HG03378 (cell line): Measurements from ENCODE around the gene MEP1B.
"Not testable (repeated sequence)": the region's sequence is repeated elsewhere in the genome, so short reads cannot be mapped to it uniquely, and the experiment has no call there.

Experiments used
- ATAC-seq: cut with Tn5 transposase; IDR thresholded peaks from one replicate; pipeline ENCODE4 v1.9.1; 2021; ENCODE audit warnings: mild to moderate bottlenecking, moderate library complexity; ENCODE audit not compliant: unreplicated experiment

The MEP1B gene

GRCh38 chr18:32189790-32190189 is at the start of gene MEP1B:
TSS of gene MEP1B (plus strand) at chr18:32190039. CDS start at chr18:32190071, 32 bp downstream.
- no peak for ATAC-seq

DNA sequence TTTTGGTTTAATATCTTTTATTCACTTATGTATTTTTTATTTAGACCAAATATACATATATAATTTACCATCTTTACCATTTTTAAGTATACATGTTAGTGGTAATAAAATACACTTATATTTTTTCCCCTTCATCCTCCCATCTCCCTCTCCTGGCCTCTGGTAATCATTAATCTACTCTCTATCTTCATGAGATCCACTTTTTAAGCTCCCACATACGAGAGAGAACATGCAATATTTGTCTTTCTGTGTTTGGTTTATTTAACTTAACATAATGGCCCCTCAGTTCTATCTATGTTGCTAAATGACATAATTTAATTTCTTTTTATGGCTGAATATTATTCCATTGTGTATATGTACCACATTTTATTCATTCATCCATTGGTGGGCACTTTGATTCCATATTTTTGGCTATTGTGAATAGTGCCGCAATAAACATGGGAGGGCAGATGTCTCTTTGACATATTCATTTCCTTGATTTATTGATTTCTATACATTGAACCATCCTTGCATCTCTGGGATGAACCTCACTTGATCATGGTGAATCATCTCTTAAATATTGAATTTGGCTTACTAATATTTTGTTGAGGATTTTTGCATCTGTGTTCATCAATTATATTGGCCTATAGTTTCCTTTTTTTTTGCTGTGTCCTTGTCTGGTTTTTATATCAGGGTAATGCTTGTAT is 41.5 kb upstream of the MEP1B start:
- no peak for ATAC-seq

- ATAC-seq, result peak; percentile 91
Measured at GRCh38 chr18:32152705-32153448, 37.0 kb upstream of the MEP1B start.

DNA sequence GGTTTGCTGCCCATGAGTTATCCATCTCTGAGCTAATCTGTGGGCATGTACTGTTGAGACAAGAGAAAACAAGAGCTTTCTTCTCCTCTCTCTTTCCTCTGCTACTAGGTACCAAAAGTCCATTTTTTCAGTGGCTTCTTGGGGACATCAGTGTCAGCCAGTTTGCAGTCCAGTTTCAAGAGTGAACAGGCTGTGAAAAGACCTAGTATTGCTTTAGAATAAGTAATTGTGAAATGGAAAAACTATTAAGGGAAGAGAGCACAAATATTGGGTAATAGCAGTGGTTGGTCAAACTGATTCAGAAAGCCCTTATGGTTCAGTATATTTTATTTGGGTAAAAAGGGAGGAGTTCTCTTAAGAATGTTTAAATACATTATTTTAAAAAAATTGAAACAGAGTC is 33.0 kb upstream of the MEP1B start:
- ATAC-seq, result no peak

DNA sequence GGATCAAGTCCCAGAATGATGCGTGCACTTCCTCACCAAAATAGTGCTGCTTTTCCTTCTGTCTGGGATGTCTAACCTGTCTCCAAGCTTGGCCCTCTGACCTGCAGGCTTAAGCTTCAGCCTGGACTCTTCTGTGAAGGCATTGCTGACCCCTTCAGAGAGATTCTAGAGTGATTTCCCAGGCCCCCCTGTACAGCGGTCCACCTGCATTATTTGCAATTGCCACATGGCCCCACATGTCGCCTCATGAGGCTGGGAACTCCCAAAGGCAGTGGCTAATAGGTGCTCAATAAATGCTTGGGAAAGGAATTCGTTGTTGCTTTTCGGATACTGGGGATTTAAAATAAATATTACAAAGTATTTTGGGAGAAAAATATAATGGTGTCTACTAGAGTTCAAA is 32.3 kb upstream of the MEP1B start:
- no peak for ATAC-seq

DNA sequence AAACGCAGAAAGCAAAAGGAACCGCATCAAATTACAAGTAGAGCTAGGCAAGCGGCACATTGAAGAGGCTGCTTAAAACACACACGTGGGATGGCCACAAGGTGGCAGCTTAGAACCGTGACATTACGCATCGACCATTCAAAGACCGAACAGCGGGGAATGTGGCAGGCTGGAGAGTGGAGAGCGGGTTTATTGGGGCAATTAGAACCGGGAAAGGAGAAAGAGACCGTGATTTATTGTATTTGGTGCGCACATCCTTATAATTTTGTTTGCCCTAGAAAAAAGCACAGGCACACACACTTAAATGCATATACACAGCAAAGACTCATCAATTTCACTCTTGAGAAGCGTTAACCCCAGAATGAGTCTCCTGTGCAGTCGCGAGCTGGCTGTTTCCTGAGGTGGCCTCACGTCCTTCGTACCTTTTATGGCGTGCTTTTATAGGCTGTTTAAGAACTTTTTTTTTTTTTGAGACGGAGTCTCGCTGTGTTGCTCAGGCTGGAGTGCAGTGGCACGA is 31.7 kb upstream of the MEP1B start:
- peak; percentile 95 for ATAC-seq

DNA sequence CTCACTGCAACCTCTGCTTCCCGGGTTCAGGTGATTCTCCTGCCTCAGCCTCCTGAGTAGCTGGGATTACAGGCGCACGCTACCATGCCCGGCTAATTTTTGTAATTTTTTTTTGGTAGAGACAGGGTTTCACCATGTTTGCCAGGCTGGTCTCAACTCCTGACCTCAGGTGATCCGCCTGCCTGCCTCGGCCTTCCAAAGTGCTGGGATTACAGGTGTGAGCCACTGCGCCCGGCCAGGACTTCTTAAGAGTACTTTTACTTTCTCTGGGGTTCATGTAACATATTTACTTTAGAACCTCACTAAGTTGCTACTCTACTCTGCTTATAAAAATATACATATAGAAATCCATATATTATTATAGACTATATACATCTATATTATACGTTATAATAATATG is 31.2 kb upstream of the MEP1B start:
- not testable (repeated sequence) for ATAC-seq

DNA sequence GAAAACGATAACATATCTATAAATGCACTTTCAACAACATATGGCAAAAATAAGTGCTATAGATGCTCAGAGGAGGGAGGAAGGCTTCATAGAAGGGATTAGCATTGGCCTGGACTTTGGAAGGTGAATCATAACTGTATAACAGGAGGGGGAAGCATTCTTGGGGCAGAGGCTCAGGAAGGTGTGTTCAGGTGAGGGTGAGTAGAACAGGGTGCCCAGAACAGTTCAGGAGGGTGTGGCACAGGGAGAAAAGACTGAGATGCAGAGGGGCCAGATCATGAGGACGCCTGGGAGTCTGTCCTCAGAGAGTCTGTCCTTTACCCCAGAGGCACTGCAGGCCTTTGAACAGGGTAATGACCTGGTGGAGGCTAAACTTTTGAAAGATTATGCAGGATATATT is 29.3 kb upstream of the MEP1B start:
- ATAC-seq, result no peak

DNA sequence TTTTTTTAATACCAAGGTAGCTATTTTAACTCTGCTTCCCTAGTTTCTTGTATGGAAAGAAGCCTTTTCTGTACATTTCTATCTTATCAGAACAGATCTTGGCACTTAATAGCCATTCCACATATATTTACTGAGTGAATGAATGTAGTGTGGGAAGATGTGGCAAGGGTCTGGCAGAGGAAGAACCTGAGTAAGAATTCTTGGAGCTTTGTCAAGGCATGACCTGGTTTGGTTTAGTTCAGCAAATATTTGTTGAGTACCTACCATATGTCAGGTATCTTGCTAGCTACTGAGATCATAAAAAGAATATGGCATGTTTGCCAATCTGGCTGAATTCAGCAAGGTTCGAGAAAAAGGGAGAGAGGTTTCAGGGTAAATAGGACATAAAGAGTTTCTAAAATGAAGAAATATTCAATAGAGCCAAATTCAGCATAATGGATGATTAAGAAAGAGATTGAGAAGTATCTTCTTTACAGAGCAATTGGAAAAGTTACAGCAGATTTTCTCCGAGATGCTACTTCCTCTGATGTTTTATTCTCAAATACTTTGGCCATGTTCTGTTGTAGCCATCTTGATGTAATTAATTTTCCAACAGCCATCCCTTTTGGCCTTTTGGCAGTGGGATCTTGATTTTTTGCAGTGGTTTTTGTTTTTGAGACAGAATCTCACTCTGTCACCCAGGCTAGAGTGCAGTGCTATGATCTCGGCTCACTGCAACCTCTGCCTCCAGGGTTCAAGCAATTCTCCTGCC is 21.7 kb upstream of the MEP1B start:
- ATAC-seq, result no peak

DNA sequence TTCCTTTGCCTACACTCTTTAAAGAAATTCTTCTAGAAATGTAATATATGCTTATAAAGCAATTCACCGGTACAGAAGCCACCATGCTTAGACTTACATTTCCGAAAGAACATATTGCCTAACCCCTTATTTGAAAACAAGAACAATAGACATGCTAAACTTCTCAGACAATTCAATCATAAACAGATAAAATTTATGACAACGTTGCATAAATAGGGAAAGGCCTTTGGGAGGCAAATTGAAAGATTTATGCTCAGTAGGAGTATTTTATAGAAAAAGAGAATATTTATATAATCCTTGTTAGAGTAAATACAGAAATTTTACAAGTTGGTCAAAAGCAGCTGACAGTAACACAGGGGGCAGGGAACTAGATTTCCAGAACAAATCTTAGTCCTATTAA is 16.2 kb upstream of the MEP1B start:
- ATAC-seq, result no peak

GRCh38 chr18:32174719-32175118 is 15.1 kb upstream of the MEP1B start:
- ATAC-seq, result no peak

DNA sequence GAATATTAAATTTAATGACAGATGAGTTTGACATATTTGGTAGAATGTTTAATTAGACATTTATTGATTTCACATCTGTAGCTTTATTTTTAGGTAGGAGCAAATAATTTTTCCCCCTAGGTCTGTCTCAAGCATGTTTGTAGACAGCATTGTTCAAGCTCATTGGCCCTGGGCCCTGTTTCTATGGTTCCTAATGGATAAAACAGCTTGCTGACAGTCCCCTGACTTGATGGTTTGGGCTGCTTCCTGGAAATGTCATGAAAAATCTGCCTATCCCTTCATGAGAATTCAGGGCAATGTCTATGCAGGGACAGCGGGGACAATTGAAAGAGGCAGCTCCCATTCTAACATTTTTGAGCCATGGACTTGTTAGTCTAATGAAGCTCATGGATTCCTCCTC is 14.6 kb upstream of the MEP1B start:
- ATAC-seq, result no peak

DNA sequence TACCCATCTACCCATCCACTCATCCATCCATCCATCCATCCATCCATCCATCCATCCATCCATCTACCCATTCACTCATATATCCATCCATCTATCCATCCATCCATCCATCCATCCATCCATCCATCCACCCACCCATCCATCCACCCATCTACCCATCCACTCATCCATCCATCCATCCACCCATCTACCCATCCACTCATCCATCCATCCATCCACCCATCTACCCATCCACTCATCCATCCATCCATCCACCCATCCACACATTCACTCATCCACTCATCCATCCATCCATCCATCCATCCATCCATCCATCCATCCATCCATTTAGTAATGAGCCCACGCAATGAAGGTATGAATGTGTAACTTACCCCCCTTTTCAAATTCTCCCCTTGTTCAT is 13.1 kb upstream of the MEP1B start:
- not testable (repeated sequence) for ATAC-seq

- no peak for ATAC-seq
Measured at GRCh38 chr18:32177530-32177929, 12.3 kb upstream of the MEP1B start.

GRCh38 chr18:32183503-32183902 is 6.3 kb upstream of the MEP1B start:
- no peak for ATAC-seq

DNA sequence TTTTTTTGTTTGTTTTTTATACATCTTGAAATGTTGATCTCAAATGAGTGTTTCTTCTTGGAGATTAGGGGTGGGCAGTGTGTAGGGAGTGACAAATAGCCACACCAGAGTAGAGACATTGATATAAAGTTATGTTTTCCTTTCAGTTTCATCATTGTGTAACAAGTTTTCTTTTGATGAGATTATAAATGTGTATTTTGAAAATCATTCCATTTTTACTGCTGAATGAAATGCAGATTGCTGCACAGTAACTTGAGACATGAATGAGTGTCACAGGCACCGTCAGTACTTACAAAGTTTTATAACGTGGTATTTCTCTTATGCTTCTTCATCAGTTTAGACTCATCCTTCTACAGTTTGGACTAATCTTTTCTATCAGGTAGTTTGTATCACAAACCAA is 370 bp downstream of the MEP1B start:
- no peak for ATAC-seq

DNA sequence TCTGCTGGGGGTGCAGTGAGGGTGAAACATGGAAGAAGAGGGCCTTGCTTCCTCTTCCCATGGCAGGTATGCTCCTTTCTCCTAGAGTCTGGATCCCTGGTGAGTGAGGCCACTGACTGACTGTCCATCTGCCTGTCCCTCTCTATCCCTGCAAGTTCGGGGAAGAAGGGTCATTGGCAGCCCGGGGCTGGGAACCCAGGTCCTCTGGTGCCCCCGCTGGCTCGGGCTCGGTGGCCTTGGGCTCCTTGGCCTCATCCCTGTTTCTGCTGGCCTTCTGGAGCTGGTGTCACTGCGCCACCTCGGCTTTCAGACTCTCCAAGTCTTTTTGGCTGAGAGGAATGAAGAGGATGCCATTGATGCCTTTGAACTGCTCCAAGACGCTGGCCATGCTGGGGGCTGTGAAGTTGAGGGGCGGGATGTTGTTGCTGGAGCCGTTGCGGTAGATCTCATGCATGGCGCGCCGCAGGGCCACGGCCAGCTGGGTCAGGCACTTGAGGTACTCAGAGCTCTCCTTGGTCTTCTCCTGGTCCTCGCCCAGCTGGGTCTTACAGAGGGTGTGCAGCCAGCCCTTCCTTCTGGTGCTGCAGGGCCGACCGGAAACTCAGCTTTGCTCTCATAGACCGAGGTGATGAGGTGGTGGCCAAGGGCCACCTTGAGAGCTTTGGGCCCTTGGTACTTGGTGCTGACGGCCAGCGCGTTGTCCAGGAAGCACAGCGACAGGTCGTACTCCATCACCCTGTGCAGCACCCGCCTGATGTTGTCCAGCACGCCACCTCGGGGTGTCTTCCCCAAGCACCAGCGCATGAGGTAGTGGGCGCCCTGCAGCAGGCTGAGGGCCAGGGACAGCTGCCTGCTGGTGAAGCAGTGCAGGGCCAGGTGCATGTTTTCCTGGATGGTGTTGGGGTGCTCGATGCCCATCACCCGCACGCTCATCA is 6.3 kb downstream of the MEP1B start:
- no peak for ATAC-seq

- no peak for ATAC-seq
Measured at GRCh38 chr18:32200766-32201165, 10.9 kb downstream of the MEP1B start.

DNA sequence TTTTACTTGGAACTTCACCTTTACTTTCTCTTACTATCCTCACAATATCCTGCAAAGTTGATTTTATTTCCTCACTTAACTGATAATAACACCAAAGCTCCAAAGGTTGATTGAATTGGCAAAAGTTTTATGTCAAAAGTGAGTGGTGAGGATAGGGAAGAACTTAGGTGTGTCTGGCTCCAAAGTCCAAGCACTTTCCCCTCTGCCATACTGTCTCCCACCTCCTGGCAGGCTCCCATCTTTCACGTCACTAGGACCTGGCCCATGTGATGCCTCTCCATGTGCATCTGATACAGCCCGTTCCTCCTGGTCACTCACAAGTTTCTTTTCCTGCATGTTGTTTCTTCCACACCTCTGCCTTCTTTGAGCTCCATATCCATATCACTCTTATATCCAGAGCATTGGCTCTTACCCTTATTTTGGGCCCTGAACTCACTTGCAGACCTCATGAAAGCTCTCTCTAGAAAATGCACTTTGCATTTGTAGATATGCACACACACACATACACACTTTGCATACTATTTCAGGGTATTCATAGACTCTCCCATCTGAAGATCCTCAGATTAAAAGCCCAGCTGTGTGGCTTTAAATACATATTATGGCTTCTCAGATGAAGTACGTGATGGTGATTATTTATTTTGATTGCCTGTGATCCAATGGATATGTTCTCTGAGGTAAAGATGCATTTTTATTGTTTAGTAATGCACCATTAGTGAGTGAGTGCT is 12.3 kb downstream of the MEP1B start:
- no peak for ATAC-seq

DNA sequence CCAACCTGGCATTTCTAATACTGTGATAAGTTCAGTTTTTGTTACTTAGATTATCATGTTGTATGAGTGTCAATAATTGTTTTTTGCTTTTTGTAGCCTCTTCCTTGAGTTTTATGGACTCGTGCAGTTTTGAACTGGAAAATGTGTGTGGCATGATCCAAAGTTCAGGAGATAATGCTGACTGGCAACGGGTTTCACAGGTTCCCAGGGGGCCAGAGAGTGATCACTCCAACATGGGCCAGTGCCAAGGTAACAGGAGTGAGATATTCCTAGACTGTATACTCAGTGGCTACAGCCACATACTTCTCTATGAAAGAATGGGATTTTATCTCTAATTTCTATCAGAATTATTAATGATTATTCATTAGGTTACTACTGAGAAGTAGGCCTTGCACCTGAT is 18.2 kb downstream of the MEP1B start:
- no peak for ATAC-seq
